Measurements from ENCODE around the gene SYK.

The SYK gene

GRCh38 chr9:90861826-90862740 lies 60.5 kb downstream of the SYK start:
- H3K27me3 Mint-ChIP-seq, result peaks cover 16% of the 10 kb centered on the region
- no peak for ATAC-seq (replicated peaks; ENCODE audit: extremely low read depth, poor library complexity, severe bottlenecking)
- H3K27ac Mint-ChIP-seq (ENCODE audit: low read depth), result no peak overlapping the region
- no peaks in the 10 kb centered on the region for H3K9me3 Mint-ChIP-seq
- no peak overlapping the region for H3K4me3 Mint-ChIP-seq
- no peak for DNase-seq (ENCODE audit: low spot score in 2 of 2)
- peaks cover 9% of the 10 kb centered on the region for H3K36me3 Mint-ChIP-seq (ENCODE audit: insufficient read depth)
- H3K4me1 Mint-ChIP-seq, result peaks cover 6% of the 10 kb centered on the region

DNA sequence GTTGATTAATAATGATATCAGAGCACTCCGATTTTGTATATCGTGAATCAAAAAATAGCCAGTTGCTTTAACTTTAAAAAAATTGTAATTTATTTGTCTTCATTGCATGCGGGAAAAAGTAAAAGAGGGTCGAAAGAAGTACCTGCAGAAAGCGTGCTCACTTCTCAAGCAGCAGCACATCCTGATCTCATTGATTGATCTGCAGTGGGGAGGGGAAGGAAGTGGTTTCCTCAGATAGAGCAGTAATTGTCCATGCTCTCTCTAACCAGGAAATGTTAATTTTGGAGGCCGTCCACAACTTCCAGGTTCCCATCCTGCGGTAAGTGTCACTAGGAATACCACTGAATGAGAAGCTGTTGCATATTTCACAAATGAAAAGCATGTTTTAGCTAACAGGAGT lies 63.2 kb downstream of the SYK start:
- Mint-ChIP-seq H3K9me3 (no peaks in the 10 kb centered on the region), H3K4me3 (no peak overlapping the region), H3K27ac (ENCODE audit: low read depth) (no peak overlapping the region), H3K4me1 (peaks cover 6% of the 10 kb centered on the region), H3K27me3 (peaks cover 9% of the 10 kb centered on the region), H3K36me3 (ENCODE audit: insufficient read depth) (peaks cover 6% of the 10 kb centered on the region)
- DNase-seq (ENCODE audit: low spot score in 2 of 2) (no peak), ATAC-seq (replicated peaks; ENCODE audit: extremely low read depth, poor library complexity, severe bottlenecking) (no peak)

DNA sequence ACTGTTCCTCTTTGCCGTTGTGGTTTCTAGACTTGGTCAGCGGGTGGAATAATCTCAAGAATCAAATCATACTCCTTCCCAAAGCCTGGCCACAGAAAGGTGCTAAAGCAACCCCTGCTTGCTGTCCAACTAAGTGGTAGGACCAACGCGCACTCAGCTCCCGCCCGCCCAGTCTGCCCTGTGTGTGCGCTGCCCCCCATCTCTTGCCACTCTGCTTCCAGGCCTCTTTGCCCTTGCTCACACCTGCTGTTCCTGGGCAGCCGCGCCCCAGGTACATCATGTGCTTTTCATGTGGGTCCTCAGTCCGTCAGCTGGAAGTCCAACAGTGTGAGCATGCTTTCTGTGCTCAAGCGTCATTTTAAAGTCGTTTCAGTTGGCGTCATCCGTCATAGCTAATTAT lies 65.5 kb downstream of the SYK start:
- Mint-ChIP-seq H3K9me3 (no peaks in the 10 kb centered on the region), H3K27me3 (peaks cover 17% of the 10 kb centered on the region), H3K27ac (ENCODE audit: low read depth) (no peak overlapping the region), H3K4me1 (peaks cover 6% of the 10 kb centered on the region), H3K4me3 (no peak overlapping the region), H3K36me3 (ENCODE audit: insufficient read depth) (peaks cover 6% of the 10 kb centered on the region)
- no peak for ATAC-seq (replicated peaks; ENCODE audit: extremely low read depth, poor library complexity, severe bottlenecking)
- DNase-seq (ENCODE audit: low spot score in 2 of 2), result no peak

DNA sequence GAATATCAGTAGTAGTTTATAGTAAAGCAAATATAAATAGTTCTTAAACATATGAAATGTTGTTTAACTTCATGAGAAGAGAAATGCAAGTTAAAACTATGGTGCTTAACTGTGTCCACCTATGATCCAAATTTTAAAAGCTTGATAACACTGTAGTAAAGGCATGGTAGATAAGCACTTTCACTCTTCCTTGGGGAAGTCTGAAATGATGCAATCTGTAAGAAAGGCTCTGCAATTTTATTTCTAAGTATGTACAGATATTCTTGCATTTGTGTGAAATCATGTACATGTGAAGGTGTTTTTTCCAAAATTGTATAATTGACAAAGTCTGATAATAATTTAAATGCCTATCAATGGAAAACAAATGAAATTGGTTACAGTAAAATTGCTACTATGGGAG lies 66.9 kb downstream of the SYK start:
- Mint-ChIP-seq H3K9me3 (no peaks in the 10 kb centered on the region), H3K4me3 (no peak overlapping the region), H3K27ac (ENCODE audit: low read depth) (no peak overlapping the region), H3K27me3 (peaks cover 31% of the 10 kb centered on the region), H3K4me1 (peaks cover 6% of the 10 kb centered on the region), H3K36me3 (ENCODE audit: insufficient read depth) (peaks cover 5% of the 10 kb centered on the region)
- DNase-seq (ENCODE audit: low spot score in 2 of 2) (no peak), ATAC-seq (replicated peaks; ENCODE audit: extremely low read depth, poor library complexity, severe bottlenecking) (no peak)

DNA sequence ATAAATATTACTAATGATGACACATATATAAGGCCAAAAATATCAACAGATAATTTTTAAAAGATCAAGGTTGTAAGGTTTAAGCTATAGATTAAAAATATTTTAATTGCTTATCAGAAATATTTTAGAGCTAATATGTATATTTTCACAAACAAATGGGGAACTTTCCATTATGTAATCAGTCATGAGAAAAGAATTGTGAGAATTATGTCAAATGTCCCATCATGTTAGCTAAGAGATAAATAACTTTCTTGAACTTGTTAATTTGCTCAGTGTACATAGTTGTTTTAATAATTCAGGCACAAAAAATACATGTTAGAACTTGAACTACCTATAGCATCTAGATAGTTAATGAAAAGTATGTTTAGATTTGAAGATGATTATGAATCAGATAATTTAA lies 67.7 kb downstream of the SYK start:
- Mint-ChIP-seq H3K9me3 (no peaks in the 10 kb centered on the region), H3K27me3 (peaks cover 37% of the 10 kb centered on the region), H3K4me1 (peaks cover 6% of the 10 kb centered on the region), H3K27ac (ENCODE audit: low read depth) (no peak overlapping the region), H3K4me3 (no peak overlapping the region), H3K36me3 (ENCODE audit: insufficient read depth) (peaks cover 5% of the 10 kb centered on the region)
- ATAC-seq (replicated peaks; ENCODE audit: extremely low read depth, poor library complexity, severe bottlenecking) (no peak), DNase-seq (ENCODE audit: low spot score in 2 of 2) (no peak)

- no peak for ATAC-seq (replicated peaks; ENCODE audit: extremely low read depth, poor library complexity, severe bottlenecking)
Observed at GRCh38 chr9:90870621-90871326, 69.2 kb downstream of the SYK start.

GRCh38 chr9:90871327-90871935 lies 69.8 kb downstream of the SYK start:
- peaks cover 37% of the 10 kb centered on the region for H3K27me3 Mint-ChIP-seq
- no peak overlapping the region for H3K27ac Mint-ChIP-seq (ENCODE audit: low read depth)
- H3K36me3 Mint-ChIP-seq (ENCODE audit: insufficient read depth), result peaks cover 2% of the 10 kb centered on the region
- ATAC-seq (replicated peaks; ENCODE audit: extremely low read depth, poor library complexity, severe bottlenecking) (no peak), DNase-seq (ENCODE audit: low spot score in 2 of 2) (no peak)
- H3K4me1 Mint-ChIP-seq, result no peaks in the 10 kb centered on the region
- H3K4me3 Mint-ChIP-seq, result no peak overlapping the region
- no peaks in the 10 kb centered on the region for H3K9me3 Mint-ChIP-seq

More at GRCh38 chr9:90870621-90871326, 69.2 kb downstream of the SYK start:
- Mint-ChIP-seq H3K27ac (ENCODE audit: low read depth) (no peak overlapping the region), H3K9me3 (no peaks in the 10 kb centered on the region), H3K4me3 (no peak overlapping the region), H3K4me1 (no peaks in the 10 kb centered on the region), H3K27me3 (peaks cover 37% of the 10 kb centered on the region), H3K36me3 (ENCODE audit: insufficient read depth) (peaks cover 2% of the 10 kb centered on the region)
- no peak for DNase-seq (ENCODE audit: low spot score in 2 of 2)

DNA sequence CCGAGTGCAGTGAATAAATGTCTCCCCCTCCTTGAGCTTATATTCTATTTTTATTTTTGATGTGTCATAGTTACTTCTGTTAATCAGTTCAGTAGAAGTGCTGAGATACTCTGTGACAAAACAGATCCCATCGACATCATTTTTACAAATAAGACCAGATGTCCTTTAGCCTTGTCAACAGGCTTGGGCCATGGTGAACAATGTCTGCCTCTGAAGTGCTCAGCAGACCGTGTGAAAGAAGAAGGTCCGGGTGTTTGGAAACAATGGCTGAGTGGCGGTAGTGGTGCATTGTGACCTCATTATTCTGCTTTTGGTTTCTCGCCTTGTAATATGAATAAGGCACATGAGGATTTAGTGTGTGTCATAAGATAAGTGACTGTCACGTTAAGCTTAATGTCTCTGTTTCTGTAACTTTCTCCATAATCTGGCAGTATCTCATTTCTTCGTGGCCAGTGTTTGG lies 71.2 kb downstream of the SYK start:
- H3K4me3 Mint-ChIP-seq, result no peak overlapping the region
- H3K27me3 Mint-ChIP-seq, result peaks cover 30% of the 10 kb centered on the region
- no peaks in the 10 kb centered on the region for H3K9me3 Mint-ChIP-seq
- no peaks in the 10 kb centered on the region for H3K4me1 Mint-ChIP-seq
- H3K27ac Mint-ChIP-seq (ENCODE audit: low read depth), result no peak overlapping the region
- H3K36me3 Mint-ChIP-seq (ENCODE audit: insufficient read depth), result no peaks in the 10 kb centered on the region
- DNase-seq (ENCODE audit: low spot score in 2 of 2) (no peak), ATAC-seq (replicated peaks; ENCODE audit: extremely low read depth, poor library complexity, severe bottlenecking) (no peak)

GRCh38 chr9:90873422-90873821 lies 71.8 kb downstream of the SYK start:
- Mint-ChIP-seq H3K9me3 (no peaks in the 10 kb centered on the region), H3K27me3 (peaks cover 36% of the 10 kb centered on the region), H3K36me3 (ENCODE audit: insufficient read depth) (no peaks in the 10 kb centered on the region), H3K27ac (ENCODE audit: low read depth) (no peak overlapping the region), H3K4me1 (no peaks in the 10 kb centered on the region), H3K4me3 (no peak overlapping the region)
- DNase-seq (ENCODE audit: low spot score in 2 of 2) (no peak), ATAC-seq (replicated peaks; ENCODE audit: extremely low read depth, poor library complexity, severe bottlenecking) (no peak)

DNA sequence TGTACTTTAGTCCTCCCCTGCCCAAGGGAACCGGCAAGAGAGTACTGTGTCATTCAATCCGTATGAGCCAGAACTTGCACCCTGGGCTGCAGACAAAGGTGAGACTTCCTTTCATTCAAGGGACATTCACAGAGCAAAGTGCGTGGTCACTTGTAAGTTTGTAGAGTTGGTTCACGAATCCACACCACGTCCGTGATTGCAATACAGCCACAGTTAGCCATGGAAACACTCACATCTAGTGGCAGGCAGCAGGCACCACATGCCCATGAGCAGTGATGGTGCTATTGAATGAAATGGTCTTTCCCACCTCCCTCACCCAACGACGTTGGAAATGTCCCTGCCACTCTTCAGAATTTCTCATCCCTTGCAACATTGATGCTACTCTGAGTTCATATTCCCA lies 72.6 kb downstream of the SYK start:
- DNase-seq (ENCODE audit: low spot score in 2 of 2), result no peak
- Mint-ChIP-seq H3K36me3 (ENCODE audit: insufficient read depth) (no peaks in the 10 kb centered on the region), H3K27ac (ENCODE audit: low read depth) (no peak overlapping the region)

DNA sequence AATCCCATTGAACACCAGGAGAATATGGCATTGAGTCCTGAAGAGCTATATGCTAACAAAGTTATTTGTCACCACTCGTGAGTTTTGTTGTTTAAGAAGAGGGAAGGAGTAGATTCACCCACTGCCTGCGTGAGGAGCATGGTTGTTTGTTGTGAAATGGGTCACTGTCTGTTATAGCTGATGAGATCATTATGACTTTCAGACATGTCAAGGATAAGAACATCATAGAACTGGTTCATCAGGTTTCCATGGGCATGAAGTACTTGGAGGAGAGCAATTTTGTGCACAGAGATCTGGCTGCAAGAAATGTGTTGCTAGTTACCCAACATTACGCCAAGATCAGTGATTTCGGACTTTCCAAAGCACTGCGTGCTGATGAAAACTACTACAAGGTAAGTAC lies 76.9 kb downstream of the SYK start:
- Mint-ChIP-seq H3K4me1 (no peaks in the 10 kb centered on the region), H3K9me3 (no peaks in the 10 kb centered on the region), H3K4me3 (no peak overlapping the region), H3K36me3 (ENCODE audit: insufficient read depth) (no peaks in the 10 kb centered on the region), H3K27ac (ENCODE audit: low read depth) (no peak overlapping the region), H3K27me3 (peaks cover 18% of the 10 kb centered on the region)
- ATAC-seq (replicated peaks; ENCODE audit: extremely low read depth, poor library complexity, severe bottlenecking) (no peak), DNase-seq (ENCODE audit: low spot score in 2 of 2) (no peak)

More for the DNA sequence above, 72.6 kb downstream of the SYK start:
- Mint-ChIP-seq H3K4me1 (no peaks in the 10 kb centered on the region), H3K27me3 (peaks cover 40% of the 10 kb centered on the region), H3K9me3 (no peaks in the 10 kb centered on the region), H3K4me3 (no peak overlapping the region)
- ATAC-seq (replicated peaks; ENCODE audit: extremely low read depth, poor library complexity, severe bottlenecking), result no peak

GRCh38 chr9:90880066-90880465 lies 78.4 kb downstream of the SYK start:
- H3K27me3 Mint-ChIP-seq, result peaks cover 11% of the 10 kb centered on the region
- H3K4me1 Mint-ChIP-seq, result no peaks in the 10 kb centered on the region
- H3K36me3 Mint-ChIP-seq (ENCODE audit: insufficient read depth), result no peaks in the 10 kb centered on the region
- no peak for DNase-seq (ENCODE audit: low spot score in 2 of 2)
- no peak for ATAC-seq (replicated peaks; ENCODE audit: extremely low read depth, poor library complexity, severe bottlenecking)
- no peak overlapping the region for H3K27ac Mint-ChIP-seq (ENCODE audit: low read depth)
- H3K9me3 Mint-ChIP-seq, result peaks cover under 1% of the 10 kb centered on the region
- H3K4me3 Mint-ChIP-seq, result no peak overlapping the region

Data from central memory CD8-positive, alpha-beta T cell (primary cell).